ENCODE results near the gene HMG20B.

Gene HMG20B

DNA sequence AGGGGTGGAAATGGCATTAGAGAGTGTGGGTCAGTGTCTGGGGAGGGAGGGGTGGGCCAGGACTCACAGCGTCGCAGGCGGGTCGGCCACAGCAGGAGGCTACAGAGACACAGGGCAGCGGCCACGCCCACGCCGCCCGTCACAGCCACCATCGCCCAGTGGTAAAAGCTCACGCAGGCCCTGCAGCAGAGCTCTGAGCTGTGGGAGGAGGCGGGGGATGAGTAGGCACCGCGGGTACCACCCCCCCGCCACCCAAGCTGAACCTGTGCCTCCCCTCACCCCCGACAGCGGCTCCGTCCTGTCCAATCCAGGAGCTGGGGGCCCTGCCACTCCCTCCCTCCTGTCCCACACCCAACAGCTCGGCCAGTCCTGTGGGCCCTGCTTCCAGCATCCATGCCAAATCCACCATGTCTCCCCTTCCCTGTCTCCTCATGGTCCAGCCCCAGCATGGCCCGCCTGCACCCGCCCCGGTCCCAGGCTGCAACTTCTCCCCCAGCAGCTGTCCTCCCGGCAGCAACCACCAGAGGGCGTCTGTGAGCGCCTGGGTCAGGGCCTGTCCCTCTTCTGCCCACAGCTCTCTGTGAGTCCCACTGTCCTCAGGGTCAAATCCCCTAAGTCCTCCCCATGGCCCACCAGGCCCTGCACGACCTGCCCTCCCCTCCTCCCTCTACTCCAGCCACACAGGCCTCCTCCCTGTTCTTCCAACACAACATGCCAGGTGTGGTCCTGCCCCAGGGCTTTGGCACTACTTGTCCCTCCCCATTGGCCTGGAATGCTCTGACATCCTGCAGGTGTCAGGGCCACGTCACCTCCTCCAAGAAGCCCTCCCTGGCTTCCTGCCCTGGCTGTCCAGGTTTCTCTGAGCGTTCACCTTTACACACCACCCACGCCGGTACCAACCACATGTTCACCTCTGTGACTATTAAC lies 27.7 kb upstream of the HMG20B start:
- Histone ChIP-seq H3K4me3 (ENCODE audit: low read depth, low read length) (no peak overlapping the region), H3K27ac (no peak overlapping the region), H3K36me3 (replicated peaks) (peaks cover 68% of the 10 kb centered on the region), H3K27me3 (replicated peaks) (no peaks in the 10 kb centered on the region)
- in situ Hi-C loops (cut with HindIII; ENCODE audit: low pct_ligation_motif_present, low sequenced_read_pairs) = no loop called here
- no peak for DNase-seq
- TF ChIP-seq, protein P1, sequence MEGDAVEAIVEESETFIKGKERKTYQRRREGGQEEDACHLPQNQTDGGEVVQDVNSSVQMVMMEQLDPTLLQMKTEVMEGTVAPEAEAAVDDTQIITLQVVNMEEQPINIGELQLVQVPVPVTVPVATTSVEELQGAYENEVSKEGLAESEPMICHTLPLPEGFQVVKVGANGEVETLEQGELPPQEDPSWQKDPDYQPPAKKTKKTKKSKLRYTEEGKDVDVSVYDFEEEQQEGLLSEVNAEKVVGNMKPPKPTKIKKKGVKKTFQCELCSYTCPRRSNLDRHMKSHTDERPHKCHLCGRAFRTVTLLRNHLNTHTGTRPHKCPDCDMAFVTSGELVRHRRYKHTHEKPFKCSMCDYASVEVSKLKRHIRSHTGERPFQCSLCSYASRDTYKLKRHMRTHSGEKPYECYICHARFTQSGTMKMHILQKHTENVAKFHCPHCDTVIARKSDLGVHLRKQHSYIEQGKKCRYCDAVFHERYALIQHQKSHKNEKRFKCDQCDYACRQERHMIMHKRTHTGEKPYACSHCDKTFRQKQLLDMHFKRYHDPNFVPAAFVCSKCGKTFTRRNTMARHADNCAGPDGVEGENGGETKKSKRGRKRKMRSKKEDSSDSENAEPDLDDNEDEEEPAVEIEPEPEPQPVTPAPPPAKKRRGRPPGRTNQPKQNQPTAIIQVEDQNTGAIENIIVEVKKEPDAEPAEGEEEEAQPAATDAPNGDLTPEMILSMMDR (IDR thresholded peaks at IDR 0.05; ENCODE audit: low read depth, low read length, missing control alignments) = peak; percentile 99

GRCh38 chr19:3545669-3546034 lies 27.1 kb upstream of the HMG20B start:
- TF ChIP-seq, protein P1 (IDR thresholded peaks at IDR 0.05; ENCODE audit: low read depth, low read length, missing control alignments) = no peak
- in situ Hi-C loops (cut with HindIII; ENCODE audit: low pct_ligation_motif_present, low sequenced_read_pairs) = no loop called here
- DNase-seq = no peak
- Histone ChIP-seq H3K36me3 (replicated peaks) (peaks cover 73% of the 10 kb centered on the region), H3K27me3 (replicated peaks) (no peaks in the 10 kb centered on the region), H3K27ac (no peak overlapping the region), H3K4me3 (ENCODE audit: low read depth, low read length) (no peak overlapping the region)

- H3K36me3 ChIP-seq (replicated peaks) = peaks cover 78% of the 10 kb centered on the region
- TF ChIP-seq, protein P1 (IDR thresholded peaks at IDR 0.05; ENCODE audit: low read depth, low read length, missing control alignments) = no peak
Measured at GRCh38 chr19:3546119-3546518, 26.6 kb upstream of the HMG20B start.

GRCh38 chr19:3547301-3547731 lies 25.4 kb upstream of the HMG20B start:
- no peaks in the 10 kb centered on the region for H3K27me3 ChIP-seq (replicated peaks)
- in situ Hi-C loops (cut with HindIII; ENCODE audit: low pct_ligation_motif_present, low sequenced_read_pairs) = no loop called here
- no peak overlapping the region for H3K4me3 ChIP-seq (ENCODE audit: low read depth, low read length)
- H3K36me3 ChIP-seq (replicated peaks) = peaks cover 71% of the 10 kb centered on the region
- DNase-seq = no peak
- H3K27ac ChIP-seq = no peak overlapping the region
- TF ChIP-seq, protein P1 (IDR thresholded peaks at IDR 0.05; ENCODE audit: low read depth, low read length, missing control alignments) = peak; percentile 80

More at GRCh38 chr19:3546119-3546518, 26.6 kb upstream of the HMG20B start:
- in situ Hi-C loops (cut with HindIII; ENCODE audit: low pct_ligation_motif_present, low sequenced_read_pairs) = no loop called here
- no peak overlapping the region for H3K4me3 ChIP-seq (ENCODE audit: low read depth, low read length)
- no peak for DNase-seq
- H3K27ac ChIP-seq = no peak overlapping the region
- no peaks in the 10 kb centered on the region for H3K27me3 ChIP-seq (replicated peaks)

GRCh38 chr19:3547767-3548282 lies 24.9 kb upstream of the HMG20B start:
- Histone ChIP-seq H3K36me3 (replicated peaks) (peaks cover 66% of the 10 kb centered on the region), H3K4me3 (ENCODE audit: low read depth, low read length) (no peak overlapping the region), H3K27me3 (replicated peaks) (no peaks in the 10 kb centered on the region), H3K27ac (no peak overlapping the region)
- in situ Hi-C loops (cut with HindIII; ENCODE audit: low pct_ligation_motif_present, low sequenced_read_pairs) = no loop called here
- no peak for DNase-seq
- TF ChIP-seq, protein P1 (IDR thresholded peaks at IDR 0.05; ENCODE audit: low read depth, low read length, missing control alignments) = no peak
